HepG2 (cell line): ENCODE results near the gene AJUBA. TPM values are rescaled to one million over a fixed set of nuclear protein-coding genes. Genes with fewer than 3 reads are reported as not detected.

Experiments used
- ATF4 ChIP-seq, 2 experiments: fragments of 450-650 bp in 1 of 2; sonication (generic) in 1 of 2; formaldehyde crosslinking; IDR thresholded peaks; 2 replicates each; pipeline versions ENCODE4 v1.5.0 to v1.8.0; 2020 to 2022; ENCODE audit warnings: mild to moderate bottlenecking in 1 of 2, missing genetic modification reagents in 1 of 2
- BCL6 ChIP-seq: IDR thresholded peaks from 2 replicates; pipeline ENCODE4 v1.6.1; 2016; ENCODE audit warnings: missing genetic modification reagents, missing compliant biosample characterization
- BRD4 ChIP-seq: sonication (generic); formaldehyde crosslinking; IDR thresholded peaks from 2 replicates; pipeline ENCODE4 v1.4.0; 2020; ENCODE audit warnings: missing genetic modification reagents
- HBP1 ChIP-seq: IDR thresholded peaks from 2 replicates; pipeline ENCODE4 v1.6.1; 2016; ENCODE audit warnings: low read depth, control low read depth
- HDAC6 ChIP-seq: fragments of 200-600 bp; sonication (generic); IDR thresholded peaks from 2 replicates; pipeline ENCODE4 v1.7.0; 2017; ENCODE audit warnings: mild to moderate bottlenecking, antibody characterized with exemption, low read length, low read depth
- HHEX ChIP-seq: IDR thresholded peaks from 2 replicates; pipeline ENCODE4 v1.6.1; 2016; ENCODE audit warnings: control low read depth
- HMG20B ChIP-seq: conservative IDR thresholded peaks from 2 replicates; pipeline ENCODE4 v1.6.1; 2016; ENCODE audit warnings: missing genetic modification reagents, missing compliant biosample characterization
- IKZF4 ChIP-seq: sonication (generic); formaldehyde crosslinking; IDR thresholded peaks from 2 replicates; pipeline ENCODE4 v1.5.1; 2020; ENCODE audit warnings: borderline replicate concordance, mild to moderate bottlenecking, low read depth, missing genetic modification reagents; ENCODE audit errors: not compliant biosample characterization
- PRDM10 ChIP-seq: sonication (generic); formaldehyde crosslinking; IDR thresholded peaks from 2 replicates; pipeline ENCODE4 v1.4.0; 2020; ENCODE audit warnings: low read depth, missing genetic modification reagents
- RBM39 ChIP-seq: fragments of 200-400 bp; formaldehyde crosslinking; IDR thresholded peaks from one replicate; pipeline ENCODE4 v1.6.1; 2018; ENCODE audit warnings: antibody characterized with exemption, mild to moderate bottlenecking, low read depth, low read length; ENCODE audit not compliant: poor library complexity, severe bottlenecking
- RNF2 ChIP-seq: fragments of 450-650 bp; conservative IDR thresholded peaks from 2 replicates; pipeline ENCODE4 v1.6.1; 2016; ENCODE audit warnings: low read depth
- SP4 ChIP-seq: sonication (generic); formaldehyde crosslinking; IDR thresholded peaks from 2 replicates; pipeline ENCODE4 v1.8.1; 2023; ENCODE audit warnings: mild to moderate bottlenecking, missing genetic modification reagents
- UBTF ChIP-seq: sonication (generic); formaldehyde crosslinking; IDR thresholded peaks from 2 replicates; pipeline ENCODE4 v1.4.0; 2020; ENCODE audit warnings: mild to moderate bottlenecking, missing genetic modification reagents
- YEATS2 ChIP-seq: sonication (generic); formaldehyde crosslinking; IDR thresholded peaks from 2 replicates; pipeline ENCODE4 v1.4.0; 2020; ENCODE audit warnings: missing genetic modification reagents, borderline replicate concordance
- ZNF337 ChIP-seq: sonication (generic); formaldehyde crosslinking; IDR thresholded peaks from 2 replicates; pipeline ENCODE4 v1.5.1; 2020; ENCODE audit warnings: missing genetic modification reagents, low read depth, mild to moderate bottlenecking, borderline replicate concordance
- ZNF552 ChIP-seq: sonication (generic); formaldehyde crosslinking; IDR thresholded peaks from 2 replicates; pipeline ENCODE4 v1.9.0; 2022; ENCODE audit warnings: missing genetic modification reagents, mild to moderate bottlenecking, borderline replicate concordance
- ZNF691 ChIP-seq: sonication (generic); formaldehyde crosslinking; IDR thresholded peaks from 2 replicates; pipeline ENCODE4 v1.4.0; 2020; ENCODE audit warnings: missing genetic modification reagents, low read depth, mild to moderate bottlenecking, borderline replicate concordance
- ZSCAN21 ChIP-seq: sonication (generic); formaldehyde crosslinking; IDR thresholded peaks from 2 replicates; pipeline ENCODE4 v1.8.0; 2022; ENCODE audit warnings: mild to moderate bottlenecking, missing genetic modification reagents, moderate library complexity, borderline replicate concordance
- polyA plus RNA-seq, 8 experiments: library from polyadenylated mRNA; depleted of rRNA in 3 of 8; stranded (reverse) in 7 of 8; unstranded in 1 of 8; fragments of >200 nt; fragmentation: Illumina TruSeq in 4 of 8; extraction: Trizol in 4 of 8; gene quantifications; 2 replicates each; pipeline versions ENCODE4 v1.2.1 to v1.2.3, GENCODE V29; 2011 to 2016; ENCODE audit warnings: low read depth in 4 of 8, missing spikeins in 1 of 8, mixed read lengths in 1 of 8; ENCODE audit not compliant: insufficient read depth in 1 of 8
- total RNA-seq, 5 experiments: library from RNA; depleted of rRNA; stranded (reverse); fragments of >200 nt; fragmentation: Illumina TruSeq; extraction: Trizol; gene quantifications; 2 replicates each; pipeline ENCODE4 v1.2.3, GENCODE V29; 2016; ENCODE audit warnings: low read depth in 1 of 5

The AJUBA gene
- total and polyA plus RNA-seq, 2 of the 13 experiments (the other 11 are each of a cell fraction or from before 2014, with no cell fraction given) = 157 to 241 TPM

- TF ChIP-seq UBTF (no peak), RBM39 (peak; percentile 5), BRD4 (CRISPR knock-in tag) (no peak), HBP1 (CRISPR knock-in tag) (peak; percentile 66; the same call in 1 of the 2 replicates), SP4 (CRISPR knock-in tag) (no peak), ATF4 (CRISPR knock-in tag; IDR thresholded peaks at IDR 0.05) (0 out of 4 replicates have a peak, but pooled peaks of 1 of the 2 experiments have one; percentile 43), RNF2 (no peak), HDAC6 (0 out of 2 replicates have a peak, but pooled peaks have one; percentile 79), BCL6 (0 out of 2 replicates have a peak, but pooled peaks have one; percentile 43), HMG20B (CRISPR knock-in tag) (0 out of 2 replicates have a peak, but pooled peaks have one; percentile 5), HHEX (CRISPR knock-in tag) (0 out of 2 replicates have a peak, but pooled peaks have one; percentile 24), ZNF337 (CRISPR knock-in tag) (peak; percentile 20; the same call in 1 of the 2 replicates), ZSCAN21 (no peak), ZNF552 (no peak), YEATS2 (CRISPR knock-in tag) (no peak), IKZF4 (CRISPR knock-in tag) (peak; percentile 2), ZNF691 (CRISPR knock-in tag) (0 out of 2 replicates have a peak, but pooled peaks have one; percentile 1), PRDM10 (CRISPR knock-in tag) (no peak)
These were observed 2.5 kb downstream of the AJUBA start (continued) for GRCh38 chr14:22979748-22980392.
